Activated T-helper 1 cell treated with anti-CD3 and anti-CD28 coated beads, Interleukin-2, amount 50 U/mL, for 16 hours (primary cell): ENCODE measurements around the gene STX16.

Experiments
- DNase-seq, 2 donors: peaks; one replicate each; pipeline ENCODE4 v3.0.0-alpha.2; 2020; ENCODE audit warnings: low read depth in 1 of 2, low spot score in 1 of 2

The STX16 gene

GRCh38 chr20:58618351-58619076 lies 32.6 kb upstream of the STX16 start:
- DNase-seq = no peak

- DNase-seq = no peak
These were observed 31.8 kb upstream of the STX16 start for GRCh38 chr20:58619077-58619863.

DNA sequence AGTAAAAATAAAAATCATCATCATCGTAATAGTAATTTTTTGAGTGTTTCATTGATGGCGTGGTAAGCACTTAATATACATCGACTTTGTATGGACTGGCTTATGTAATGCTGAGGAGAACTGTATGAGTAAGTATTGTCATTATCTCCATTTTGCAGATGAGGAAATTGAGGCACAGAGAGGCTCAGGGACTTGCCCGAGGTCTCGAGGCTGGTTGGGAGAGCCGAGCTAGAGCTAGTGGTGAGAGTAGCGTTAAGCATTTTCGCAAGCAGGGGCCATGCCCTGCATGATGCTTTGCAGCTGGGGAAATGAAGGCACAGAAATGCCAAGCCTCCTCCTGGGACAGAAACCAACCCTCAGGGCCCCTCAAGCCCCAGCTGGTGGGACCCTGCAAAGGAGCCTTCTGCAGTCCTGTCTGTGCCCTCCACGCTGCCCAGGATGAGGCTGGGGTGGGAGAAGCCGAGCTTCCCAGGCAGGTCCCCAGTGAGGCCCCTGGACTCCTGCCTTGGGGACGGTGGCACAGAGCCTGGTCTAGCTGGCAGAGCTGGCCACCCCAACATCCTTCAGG lies 31.1 kb upstream of the STX16 start:
- no peak for DNase-seq

GRCh38 chr20:58621906-58622548 lies 29.1 kb upstream of the STX16 start:
- no peak for DNase-seq

GRCh38 chr20:58622671-58623578 lies 28.2 kb upstream of the STX16 start:
- no peak for DNase-seq

- DNase-seq = no peak
These were observed 27.3 kb upstream of the STX16 start for GRCh38 chr20:58623579-58624473.

GRCh38 chr20:58624687-58625086 lies 26.4 kb upstream of the STX16 start:
- DNase-seq = no peak

DNA sequence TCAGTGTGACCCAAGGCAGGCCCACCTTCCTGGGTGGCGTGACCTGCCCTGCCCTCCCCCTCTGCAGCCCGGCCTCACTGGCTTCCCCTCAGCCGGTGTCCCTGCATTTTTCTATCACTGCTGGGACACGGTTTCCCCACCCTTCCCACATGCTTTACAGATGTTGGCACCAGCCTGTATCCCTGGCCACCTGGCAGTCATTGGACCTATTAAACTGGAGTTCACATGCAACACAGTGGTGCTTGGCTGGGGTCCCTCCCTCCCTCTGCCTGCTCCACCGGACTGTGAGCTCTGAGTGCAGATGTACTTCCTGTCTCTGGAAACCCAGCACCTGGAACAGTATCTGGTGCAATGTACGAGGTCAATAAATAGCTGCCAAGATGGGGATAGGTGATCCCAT lies 25.5 kb upstream of the STX16 start:
- DNase-seq = no peak

DNA sequence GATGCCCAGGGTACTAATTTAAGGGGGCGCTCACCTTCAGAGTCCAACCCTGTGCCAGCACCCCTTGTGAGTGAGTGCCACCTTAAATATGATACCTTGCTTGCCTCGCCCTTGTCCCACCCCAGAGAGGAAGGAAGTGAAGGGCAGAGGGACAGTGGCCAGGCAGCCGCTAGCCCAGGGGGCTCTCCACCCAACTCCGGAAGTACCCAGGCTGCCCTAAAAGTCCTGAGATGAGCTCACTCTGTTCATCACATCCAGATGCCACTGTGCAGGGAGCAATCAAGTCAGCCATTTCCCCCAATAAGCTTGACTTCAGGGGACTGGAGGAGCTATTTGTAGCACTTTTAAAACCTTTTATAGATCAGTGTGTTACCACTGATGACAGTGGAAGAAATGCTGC lies 25.0 kb upstream of the STX16 start:
- DNase-seq = no peak

- DNase-seq = peak in 1 of 2 donors; percentile 21
These were observed 23.6 kb upstream of the STX16 start for GRCh38 chr20:58627212-58628072.

- no peak for DNase-seq
These were observed 22.4 kb upstream of the STX16 start for GRCh38 chr20:58628491-58629214.

DNA sequence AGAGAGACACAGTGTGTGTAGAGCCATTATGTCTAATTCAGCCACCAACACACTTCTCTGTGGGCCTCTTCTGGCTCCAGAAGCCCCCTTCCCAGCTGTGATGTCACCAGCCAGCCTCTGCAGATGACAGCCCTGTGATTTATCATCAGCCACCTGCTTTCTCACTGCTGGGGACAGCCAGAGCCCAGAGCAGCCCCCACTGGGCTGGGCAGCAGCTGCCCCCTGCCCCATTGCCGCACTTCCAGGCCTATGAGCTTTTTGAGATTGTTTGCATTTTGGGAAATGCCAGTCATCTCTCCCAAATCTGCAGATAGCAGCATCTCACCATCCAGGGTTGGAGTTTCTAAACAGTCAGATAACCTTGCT lies 21.9 kb upstream of the STX16 start:
- DNase-seq = no peak

DNA sequence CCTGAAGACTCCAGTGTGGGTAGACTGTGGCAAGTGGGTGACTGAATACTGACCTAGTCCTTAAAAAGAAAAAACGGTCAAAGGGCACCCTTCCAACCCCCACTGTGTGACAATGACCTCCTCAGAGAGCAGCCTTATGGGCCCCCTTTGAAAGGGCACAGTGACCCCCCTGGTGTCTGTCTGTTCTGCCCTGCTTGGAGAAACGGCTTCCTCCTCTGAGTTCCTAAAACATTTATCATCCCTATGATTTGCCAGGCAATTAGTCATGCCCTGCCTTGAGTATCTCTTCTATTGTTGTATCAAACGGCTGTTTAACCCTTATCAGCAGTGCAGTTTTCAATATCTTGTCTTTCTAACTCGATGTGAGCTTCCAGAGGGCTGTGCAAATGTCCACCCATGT lies 21.0 kb upstream of the STX16 start:
- no peak for DNase-seq

DNA sequence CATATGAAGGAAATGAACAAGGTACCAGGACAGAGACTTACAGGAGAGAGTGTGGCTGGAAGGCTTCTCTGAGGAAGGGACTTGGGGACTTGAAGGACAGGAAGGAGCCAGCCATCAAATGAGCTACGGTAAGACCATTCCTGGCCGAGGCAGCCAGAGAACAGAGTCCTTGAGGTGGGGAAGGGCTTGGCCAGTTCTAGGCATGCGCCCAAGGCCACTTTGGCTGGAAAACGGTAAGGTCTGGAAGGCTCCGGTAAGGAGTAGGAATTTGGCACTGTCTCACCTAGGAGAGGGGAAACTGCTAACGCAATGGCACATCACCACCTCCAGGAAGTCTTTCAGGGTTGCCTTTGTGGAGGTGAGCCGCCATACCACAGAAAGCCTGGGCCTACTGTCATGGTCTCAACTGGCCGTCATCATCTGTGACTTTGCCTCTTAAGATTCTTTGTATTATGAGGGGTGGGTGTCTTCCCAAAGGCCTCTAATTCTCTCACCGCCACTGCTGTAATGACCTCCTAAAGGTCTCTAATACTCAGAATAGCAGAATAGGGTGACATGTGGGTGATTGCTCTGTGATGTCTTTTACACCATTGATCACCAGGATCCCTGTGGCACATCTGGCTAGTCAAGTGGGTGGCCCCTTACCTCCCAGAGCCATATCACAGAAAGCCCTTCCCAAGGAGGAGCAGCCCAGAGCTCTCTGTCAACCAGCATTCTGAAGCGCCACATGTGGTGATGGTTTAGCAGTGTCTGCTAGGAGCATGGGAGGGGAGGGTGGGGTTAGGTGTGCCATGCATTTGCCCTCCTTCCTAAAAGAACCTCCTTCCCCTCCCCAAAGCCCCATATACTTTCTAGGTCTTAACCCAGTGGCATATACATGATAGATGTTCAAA lies 17.7 kb upstream of the STX16 start:
- DNase-seq = no peak

- no peak for DNase-seq
These were observed 17.0 kb upstream of the STX16 start for GRCh38 chr20:58634059-58634458.

DNA sequence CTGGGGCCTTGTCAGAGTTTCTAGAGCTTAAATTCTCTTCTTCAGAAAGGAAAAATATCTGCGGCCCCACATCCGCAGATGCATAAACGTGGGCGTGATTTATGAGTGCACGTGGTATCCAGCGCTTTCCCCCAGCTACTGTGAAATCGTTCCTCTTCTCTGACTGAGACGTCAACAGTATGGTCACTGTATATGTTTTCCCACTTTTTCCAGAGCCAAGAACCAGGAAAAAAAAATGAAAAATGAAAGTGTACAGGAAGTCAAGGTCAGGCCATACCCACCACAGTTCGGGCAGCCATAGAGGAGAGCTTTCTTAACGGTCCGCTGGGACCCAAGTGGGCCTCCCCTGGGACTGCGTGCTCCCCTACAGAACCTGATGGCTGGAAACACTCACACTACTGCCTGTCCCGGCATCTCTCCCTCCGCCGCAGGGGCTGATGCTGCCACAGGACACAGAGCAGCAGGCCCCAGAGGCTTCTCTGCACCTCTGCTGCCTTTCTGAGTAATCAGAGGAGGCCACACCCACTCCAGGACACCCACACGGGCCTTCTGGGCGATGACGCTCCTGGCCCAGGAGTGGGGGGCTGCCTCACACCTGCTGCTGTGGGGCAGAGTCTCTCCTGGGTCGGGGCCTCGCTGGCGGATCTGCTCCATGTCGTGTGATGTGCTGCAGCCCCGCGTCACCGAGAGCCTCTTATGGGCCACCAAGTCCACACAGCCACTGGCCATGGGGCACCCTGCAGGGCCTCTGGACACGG lies 16.4 kb upstream of the STX16 start:
- DNase-seq = no peak

GRCh38 chr20:58635279-58635665 lies 15.8 kb upstream of the STX16 start:
- no peak for DNase-seq
